GM23338 (cell line): ENCODE data around the gene MYCN.

Experiments
- CREB1 ChIP-seq: fragments of 250-450 bp; sonication (Bioruptor Pico); IDR thresholded peaks from 2 replicates; pipeline ENCODE4 v1.5.0; 2020; ENCODE audit warnings: low read depth, mild to moderate bottlenecking, moderate library complexity
- EZH2 ChIP-seq: fragments of 200-600 bp; sonication (generic); IDR thresholded peaks from one replicate; pipeline ENCODE4 v1.8.0; 2017; ENCODE audit warnings: antibody characterized with exemption, mild to moderate bottlenecking, low read depth; ENCODE audit not compliant: unreplicated experiment
- EZH2phosphoT487 ChIP-seq: fragments of 200-600 bp; sonication (generic); IDR thresholded peaks from one replicate; pipeline ENCODE4 v1.8.1; 2018; ENCODE audit warnings: antibody characterized with exemption; ENCODE audit not compliant: unreplicated experiment
- JUNB ChIP-seq: IDR thresholded peaks from one replicate; pipeline ENCODE4 v1.6.1; 2016; ENCODE audit warnings: antibody characterized with exemption; ENCODE audit not compliant: unreplicated experiment
- NANOG ChIP-seq: IDR thresholded peaks from 2 replicates; pipeline ENCODE4 v1.6.1; 2016; ENCODE audit warnings: antibody characterized with exemption, borderline replicate concordance
- POLR2AphosphoS5 ChIP-seq: IDR thresholded peaks from 2 replicates; pipeline ENCODE4 v1.6.1; 2016; ENCODE audit warnings: antibody characterized with exemption, low read depth
- STAT1 ChIP-seq: IDR thresholded peaks from one replicate; pipeline ENCODE4 v1.6.1; 2016; ENCODE audit warnings: antibody characterized with exemption; ENCODE audit not compliant: unreplicated experiment
- ZNF114 ChIP-seq: fragments of 250-450 bp; sonication (Bioruptor Pico); IDR thresholded peaks from 2 replicates; pipeline ENCODE4 v1.5.0; 2020; ENCODE audit warnings: mild to moderate bottlenecking, moderate library complexity
- ZNF331 ChIP-seq: fragments of 250-450 bp; sonication (Bioruptor Pico); IDR thresholded peaks from 2 replicates; pipeline ENCODE4 v1.5.0; 2020; ENCODE audit warnings: low read depth, mild to moderate bottlenecking, moderate library complexity
- ZNF462 ChIP-seq: fragments of 250-450 bp; sonication (Bioruptor Pico); IDR thresholded peaks from 2 replicates; pipeline ENCODE4 v1.5.0; 2020; ENCODE audit warnings: mild to moderate bottlenecking, moderate library complexity
- TF ChIP-seq, protein P1 (sequence below), 2 experiments: fragments of 200-600 bp in 1 of 2; sonication (generic) in 1 of 2; conservative IDR thresholded peaks; 2 replicates each; pipeline versions ENCODE4 v1.5.1 to v1.6.1; 2016 to 2017; ENCODE audit warnings: antibody characterized with exemption in 2 of 2, low read depth in 2 of 2, mild to moderate bottlenecking in 2 of 2, moderate library complexity in 1 of 2
- TF ChIP-seq, protein P2 (sequence below): IDR thresholded peaks from one replicate; pipeline ENCODE4 v1.6.1; 2018; ENCODE audit warnings: antibody characterized with exemption; ENCODE audit not compliant: unreplicated experiment
- TF ChIP-seq, protein P3 (sequence below): IDR thresholded peaks from 2 replicates; pipeline ENCODE4 v1.6.1; 2016; ENCODE audit warnings: antibody characterized with exemption

DNA sequence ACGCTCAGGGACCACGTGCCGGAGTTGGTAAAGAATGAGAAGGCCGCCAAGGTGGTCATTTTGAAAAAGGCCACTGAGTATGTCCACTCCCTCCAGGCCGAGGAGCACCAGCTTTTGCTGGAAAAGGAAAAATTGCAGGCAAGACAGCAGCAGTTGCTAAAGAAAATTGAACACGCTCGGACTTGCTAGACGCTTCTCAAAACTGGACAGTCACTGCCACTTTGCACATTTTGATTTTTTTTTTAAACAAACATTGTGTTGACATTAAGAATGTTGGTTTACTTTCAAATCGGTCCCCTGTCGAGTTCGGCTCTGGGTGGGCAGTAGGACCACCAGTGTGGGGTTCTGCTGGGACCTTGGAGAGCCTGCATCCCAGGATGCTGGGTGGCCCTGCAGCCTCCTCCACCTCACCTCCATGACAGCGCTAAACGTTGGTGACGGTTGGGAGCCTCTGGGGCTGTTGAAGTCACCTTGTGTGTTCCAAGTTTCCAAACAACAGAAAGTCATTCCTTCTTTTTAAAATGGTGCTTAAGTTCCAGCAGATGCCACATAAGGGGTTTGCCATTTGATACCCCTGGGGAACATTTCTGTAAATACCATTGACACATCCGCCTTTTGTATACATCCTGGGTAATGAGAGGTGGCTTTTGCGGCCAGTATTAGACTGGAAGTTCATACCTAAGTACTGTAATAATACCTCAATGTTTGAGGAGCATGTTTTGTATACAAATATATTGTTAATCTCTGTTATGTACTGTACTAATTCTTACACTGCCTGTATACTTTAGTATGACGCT, 5.8 kb downstream of the MYCN start:
- TF ChIP-seq, protein P1, sequence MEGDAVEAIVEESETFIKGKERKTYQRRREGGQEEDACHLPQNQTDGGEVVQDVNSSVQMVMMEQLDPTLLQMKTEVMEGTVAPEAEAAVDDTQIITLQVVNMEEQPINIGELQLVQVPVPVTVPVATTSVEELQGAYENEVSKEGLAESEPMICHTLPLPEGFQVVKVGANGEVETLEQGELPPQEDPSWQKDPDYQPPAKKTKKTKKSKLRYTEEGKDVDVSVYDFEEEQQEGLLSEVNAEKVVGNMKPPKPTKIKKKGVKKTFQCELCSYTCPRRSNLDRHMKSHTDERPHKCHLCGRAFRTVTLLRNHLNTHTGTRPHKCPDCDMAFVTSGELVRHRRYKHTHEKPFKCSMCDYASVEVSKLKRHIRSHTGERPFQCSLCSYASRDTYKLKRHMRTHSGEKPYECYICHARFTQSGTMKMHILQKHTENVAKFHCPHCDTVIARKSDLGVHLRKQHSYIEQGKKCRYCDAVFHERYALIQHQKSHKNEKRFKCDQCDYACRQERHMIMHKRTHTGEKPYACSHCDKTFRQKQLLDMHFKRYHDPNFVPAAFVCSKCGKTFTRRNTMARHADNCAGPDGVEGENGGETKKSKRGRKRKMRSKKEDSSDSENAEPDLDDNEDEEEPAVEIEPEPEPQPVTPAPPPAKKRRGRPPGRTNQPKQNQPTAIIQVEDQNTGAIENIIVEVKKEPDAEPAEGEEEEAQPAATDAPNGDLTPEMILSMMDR (conservative IDR thresholded peaks at IDR 0.05; ENCODE audit: low read depth in 2 of 2) = no peak
- TF ChIP-seq POLR2AphosphoS5 (0 out of 2 replicates have a peak, but pooled peaks have one; percentile 4), ZNF331 (CRISPR knock-in tag) (no peak), EZH2 (no peak), JUNB (no peak), EZH2phosphoT487 (no peak), NANOG (no peak), CREB1 (CRISPR knock-in tag) (no peak), ZNF114 (CRISPR knock-in tag) (no peak), ZNF462 (CRISPR knock-in tag) (no peak), STAT1 (no peak)
- TF ChIP-seq, protein P2, sequence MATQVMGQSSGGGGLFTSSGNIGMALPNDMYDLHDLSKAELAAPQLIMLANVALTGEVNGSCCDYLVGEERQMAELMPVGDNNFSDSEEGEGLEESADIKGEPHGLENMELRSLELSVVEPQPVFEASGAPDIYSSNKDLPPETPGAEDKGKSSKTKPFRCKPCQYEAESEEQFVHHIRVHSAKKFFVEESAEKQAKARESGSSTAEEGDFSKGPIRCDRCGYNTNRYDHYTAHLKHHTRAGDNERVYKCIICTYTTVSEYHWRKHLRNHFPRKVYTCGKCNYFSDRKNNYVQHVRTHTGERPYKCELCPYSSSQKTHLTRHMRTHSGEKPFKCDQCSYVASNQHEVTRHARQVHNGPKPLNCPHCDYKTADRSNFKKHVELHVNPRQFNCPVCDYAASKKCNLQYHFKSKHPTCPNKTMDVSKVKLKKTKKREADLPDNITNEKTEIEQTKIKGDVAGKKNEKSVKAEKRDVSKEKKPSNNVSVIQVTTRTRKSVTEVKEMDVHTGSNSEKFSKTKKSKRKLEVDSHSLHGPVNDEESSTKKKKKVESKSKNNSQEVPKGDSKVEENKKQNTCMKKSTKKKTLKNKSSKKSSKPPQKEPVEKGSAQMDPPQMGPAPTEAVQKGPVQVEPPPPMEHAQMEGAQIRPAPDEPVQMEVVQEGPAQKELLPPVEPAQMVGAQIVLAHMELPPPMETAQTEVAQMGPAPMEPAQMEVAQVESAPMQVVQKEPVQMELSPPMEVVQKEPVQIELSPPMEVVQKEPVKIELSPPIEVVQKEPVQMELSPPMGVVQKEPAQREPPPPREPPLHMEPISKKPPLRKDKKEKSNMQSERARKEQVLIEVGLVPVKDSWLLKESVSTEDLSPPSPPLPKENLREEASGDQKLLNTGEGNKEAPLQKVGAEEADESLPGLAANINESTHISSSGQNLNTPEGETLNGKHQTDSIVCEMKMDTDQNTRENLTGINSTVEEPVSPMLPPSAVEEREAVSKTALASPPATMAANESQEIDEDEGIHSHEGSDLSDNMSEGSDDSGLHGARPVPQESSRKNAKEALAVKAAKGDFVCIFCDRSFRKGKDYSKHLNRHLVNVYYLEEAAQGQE = no peak
- TF ChIP-seq, protein P3, sequence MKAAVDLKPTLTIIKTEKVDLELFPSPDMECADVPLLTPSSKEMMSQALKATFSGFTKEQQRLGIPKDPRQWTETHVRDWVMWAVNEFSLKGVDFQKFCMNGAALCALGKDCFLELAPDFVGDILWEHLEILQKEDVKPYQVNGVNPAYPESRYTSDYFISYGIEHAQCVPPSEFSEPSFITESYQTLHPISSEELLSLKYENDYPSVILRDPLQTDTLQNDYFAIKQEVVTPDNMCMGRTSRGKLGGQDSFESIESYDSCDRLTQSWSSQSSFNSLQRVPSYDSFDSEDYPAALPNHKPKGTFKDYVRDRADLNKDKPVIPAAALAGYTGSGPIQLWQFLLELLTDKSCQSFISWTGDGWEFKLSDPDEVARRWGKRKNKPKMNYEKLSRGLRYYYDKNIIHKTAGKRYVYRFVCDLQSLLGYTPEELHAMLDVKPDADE = no peak
